ENCODE data around the gene KCMF1. TPM values are rescaled to one million over a fixed set of nuclear protein-coding genes. Genes with fewer than 3 reads are reported as not detected.

KCMF1 gene
- total and polyA plus RNA-seq, 2 of the 13 experiments (the other 11 are each of a cell fraction or from before 2014, with no cell fraction given): 62.1 to 116 TPM

GRCh38 chr2:85076618-85077274 lies 105.8 kb downstream of the KCMF1 start:
- intact Hi-C loops (cut with micrococcal nuclease; ENCODE audit: unreplicated experiment): no loop called here
- H3K79me2 ChIP-seq (ENCODE audit: insufficient read depth, low read length): no peaks in the 10 kb centered on the region
- H3K4me2 ChIP-seq (ENCODE audit: low read depth, low read length): 0 out of 2 replicates have a peak overlapping the region, but pooled peaks have one; percentile 26
- H2AFZ ChIP-seq (ENCODE audit: low read length): no peak overlapping the region
- in situ Hi-C loops (cut with HindIII; ENCODE audit: extremely low pct_ligation_motif_present, low pct_unique_long_range_greater_than_20kb): no loop called here
- no peaks in the 10 kb centered on the region for H4K20me1 ChIP-seq (ENCODE audit: insufficient read depth, low read length)
- DNase-seq (ENCODE audit: low spot score) (no peak), FAIRE-seq (no peak), ATAC-seq (peak; percentile 78)
- WGBS (ENCODE audit: low lambda C conversion rate): 34% methylated on average over 9 of the region's 9 CpGs
- no TSS peak for BruUV-seq (replicated peaks)
- no peaks in the 10 kb centered on the region for H3K4me1 ChIP-seq (ENCODE audit: insufficient read depth, low read length)
- H3K27ac ChIP-seq (ENCODE audit: extremely low read length, insufficient read depth, low read length): no peak overlapping the region
- no peak overlapping the region for H3K9ac ChIP-seq (ENCODE audit: insufficient read depth, low read depth, low read length)
- H3K9me3 ChIP-seq (ENCODE audit: low read length): no peaks in the 10 kb centered on the region
- H3K36me3 ChIP-seq (replicated peaks in 1 of 2; ENCODE audit: control insufficient read depth in 1 of 2, insufficient read depth in 2 of 2, low read length in 2 of 2): no peaks in the 10 kb centered on the region
- TF ChIP-seq, protein P1, sequence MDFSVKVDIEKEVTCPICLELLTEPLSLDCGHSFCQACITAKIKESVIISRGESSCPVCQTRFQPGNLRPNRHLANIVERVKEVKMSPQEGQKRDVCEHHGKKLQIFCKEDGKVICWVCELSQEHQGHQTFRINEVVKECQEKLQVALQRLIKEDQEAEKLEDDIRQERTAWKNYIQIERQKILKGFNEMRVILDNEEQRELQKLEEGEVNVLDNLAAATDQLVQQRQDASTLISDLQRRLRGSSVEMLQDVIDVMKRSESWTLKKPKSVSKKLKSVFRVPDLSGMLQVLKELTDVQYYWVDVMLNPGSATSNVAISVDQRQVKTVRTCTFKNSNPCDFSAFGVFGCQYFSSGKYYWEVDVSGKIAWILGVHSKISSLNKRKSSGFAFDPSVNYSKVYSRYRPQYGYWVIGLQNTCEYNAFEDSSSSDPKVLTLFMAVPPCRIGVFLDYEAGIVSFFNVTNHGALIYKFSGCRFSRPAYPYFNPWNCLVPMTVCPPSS (IDR thresholded peaks at IDR 0.05): no peak
- TF ChIP-seq HNF4A (CRISPR knock-in tag; IDR thresholded peaks at IDR 0.05): peak; percentile 38; the same call in 1 of the 2 replicates
- TF ChIP-seq ZNF782 (CRISPR knock-in tag; IDR thresholded peaks at IDR 0.05; ENCODE audit: borderline replicate concordance): peak; percentile 39; the same call in 1 of the 2 replicates
- no peak for TF ChIP-seq KMT2B (CRISPR knock-in tag; IDR thresholded peaks at IDR 0.05)
- ChIA-PET POLR2A (no interaction called here), CTCF (ENCODE audit: low intra/inter-chr PET ratio, low total read pairs) (no interaction called here)
- peaks cover 0 to 23% of the 10 kb centered on the region in 2 experiments; a peak in 2 of 5 replicates for H3K27me3 ChIP-seq (ENCODE audit: control insufficient read depth in 1 of 2, insufficient read depth in 2 of 2, low read length in 2 of 2)
- H3K4me3 ChIP-seq (replicated peaks in 1 of 3; ENCODE audit: insufficient read depth in 1 of 3, low read depth in 2 of 3, low read length in 3 of 3): no peak overlapping the region

- 55% methylated on average over 3 of the region's 5 CpGs for WGBS (ENCODE audit: low lambda C conversion rate)
- no peaks in the 10 kb centered on the region for H3K9me3 ChIP-seq (ENCODE audit: low read length)
- no peak overlapping the region for H3K4me3 ChIP-seq (replicated peaks in 1 of 3; ENCODE audit: insufficient read depth in 1 of 3, low read depth in 2 of 3, low read length in 3 of 3)
- ATAC-seq (no peak; the same call in 2 of the 3 replicates), DNase-seq (ENCODE audit: low spot score) (no peak), FAIRE-seq (no peak)
- no peaks in the 10 kb centered on the region for H3K36me3 ChIP-seq (replicated peaks in 1 of 2; ENCODE audit: control insufficient read depth in 1 of 2, insufficient read depth in 2 of 2, low read length in 2 of 2)
- BruUV-seq (replicated peaks): no TSS peak
- H3K79me2 ChIP-seq (ENCODE audit: insufficient read depth, low read length): no peaks in the 10 kb centered on the region
- no peak overlapping the region for H3K9ac ChIP-seq (ENCODE audit: insufficient read depth, low read depth, low read length)
- POLR2A ChIA-PET: no interaction called here
- no peaks in the 10 kb centered on the region for H4K20me1 ChIP-seq (ENCODE audit: insufficient read depth, low read length)
- H3K4me1 ChIP-seq (ENCODE audit: insufficient read depth, low read length): no peaks in the 10 kb centered on the region
- no peak overlapping the region for H3K4me2 ChIP-seq (ENCODE audit: low read depth, low read length)
- no peak overlapping the region for H3K27ac ChIP-seq (ENCODE audit: extremely low read length, insufficient read depth, low read length)
- in situ Hi-C loops (cut with HindIII; ENCODE audit: extremely low pct_ligation_motif_present, low pct_unique_long_range_greater_than_20kb): no loop called here
- H2AFZ ChIP-seq (ENCODE audit: low read length): no peak overlapping the region
- TF ChIP-seq DR1 (CRISPR knock-in tag; IDR thresholded peaks at IDR 0.05): no peak
- no peak for TF ChIP-seq ARID2 (CRISPR knock-in tag; IDR thresholded peaks at IDR 0.05; ENCODE audit: borderline replicate concordance)
- no peak for TF ChIP-seq POLR2AphosphoS2 (IDR thresholded peaks at IDR 0.05; ENCODE audit: low read depth, low read length)
- TF ChIP-seq, protein P2, sequence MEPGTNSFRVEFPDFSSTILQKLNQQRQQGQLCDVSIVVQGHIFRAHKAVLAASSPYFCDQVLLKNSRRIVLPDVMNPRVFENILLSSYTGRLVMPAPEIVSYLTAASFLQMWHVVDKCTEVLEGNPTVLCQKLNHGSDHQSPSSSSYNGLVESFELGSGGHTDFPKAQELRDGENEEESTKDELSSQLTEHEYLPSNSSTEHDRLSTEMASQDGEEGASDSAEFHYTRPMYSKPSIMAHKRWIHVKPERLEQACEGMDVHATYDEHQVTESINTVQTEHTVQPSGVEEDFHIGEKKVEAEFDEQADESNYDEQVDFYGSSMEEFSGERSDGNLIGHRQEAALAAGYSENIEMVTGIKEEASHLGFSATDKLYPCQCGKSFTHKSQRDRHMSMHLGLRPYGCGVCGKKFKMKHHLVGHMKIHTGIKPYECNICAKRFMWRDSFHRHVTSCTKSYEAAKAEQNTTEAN (CRISPR knock-in tag; conservative IDR thresholded peaks at IDR 0.05): no peak
- CTCF ChIA-PET (ENCODE audit: low intra/inter-chr PET ratio, low total read pairs): no interaction called here
- intact Hi-C loops (cut with micrococcal nuclease; ENCODE audit: unreplicated experiment): no loop called here
- H3K27me3 ChIP-seq (ENCODE audit: control insufficient read depth in 1 of 2, insufficient read depth in 2 of 2, low read length in 2 of 2): peaks cover 0 to 18% of the 10 kb centered on the region in 2 experiments; a peak in 2 of 5 replicates
These were observed 107.0 kb downstream of the KCMF1 start for GRCh38 chr2:85077859-85078419.
